Measurements from ENCODE around the gene FBXW9. TPM values are rescaled to one million over a fixed set of nuclear protein-coding genes. Genes with fewer than 3 reads are reported as not detected.
A peak's percentile ranks its signal among the peaks of the same experiment; 100 is the strongest.
"Not testable (repeated sequence)": the region's sequence is repeated elsewhere in the genome, so short reads cannot be mapped to it uniquely, and the experiment has no call there.

Gene FBXW9
- total RNA-seq: 4.4 TPM
- long read RNA-seq, transcript FBXW9-201 (10 exons, 1,738 nt): major isoform, 24 of 28 reads
- long read RNA-seq, partial matches to known transcripts: 1 of 28 reads
- long read RNA-seq, other reads (novel, unspliced or antisense): 3 of 28 reads

GRCh38 chr19:12696366-12697335 lies at the start of gene FBXW9:
Gene FBXW9 (minus strand): TSS chr19:12696631. CDS start chr19:12696581, 50 bp downstream.
- peak; percentile 98 for DNase-seq (ENCODE audit: low spot score)

GRCh38 chr19:12745166-12745897 lies 48.9 kb upstream of the FBXW9 start:
- DNase-seq (ENCODE audit: low spot score): no peak

GRCh38 chr19:12737835-12738351 lies 41.5 kb upstream of the FBXW9 start:
- no peak for DNase-seq (ENCODE audit: low spot score)

GRCh38 chr19:12736995-12737834 lies 40.8 kb upstream of the FBXW9 start, which contains the start of gene GET3:
Gene GET3 (plus strand): TSS chr19:12737497. CDS start chr19:12737506, 9 bp downstream.
- peak; percentile 91 for DNase-seq (ENCODE audit: low spot score)

GRCh38 chr19:12733369-12734214 lies 37.2 kb upstream of the FBXW9 start:
- no peak for DNase-seq (ENCODE audit: low spot score)

- no peak for DNase-seq (ENCODE audit: low spot score)
These were observed 34.9 kb upstream of the FBXW9 start for GRCh38 chr19:12731337-12731736.

GRCh38 chr19:12730064-12730463 lies 33.6 kb upstream of the FBXW9 start:
- DNase-seq (ENCODE audit: low spot score): no peak

GRCh38 chr19:12727745-12728433 lies 31.5 kb upstream of the FBXW9 start:
- no peak for DNase-seq (ENCODE audit: low spot score)

GRCh38 chr19:12726988-12727316 lies 30.5 kb upstream of the FBXW9 start:
- DNase-seq (ENCODE audit: low spot score): no peak

- DNase-seq (ENCODE audit: low spot score): not testable (repeated sequence)
These were observed 29.2 kb upstream of the FBXW9 start for GRCh38 chr19:12725612-12726011.

GRCh38 chr19:12723641-12724426 lies 27.4 kb upstream of the FBXW9 start, which contains the start of gene TNPO2:
Gene TNPO2 (minus strand): TSS chr19:12723932. CDS start chr19:12720977, 2,955 bp downstream.
- DNase-seq (ENCODE audit: low spot score): no peak

GRCh38 chr19:12723381-12723640 lies 26.9 kb upstream of the FBXW9 start:
- no peak for DNase-seq (ENCODE audit: low spot score)

GRCh38 chr19:12722566-12723380 lies 26.3 kb upstream of the FBXW9 start:
- peak; percentile 96 for DNase-seq (ENCODE audit: low spot score)

GRCh38 chr19:12721656-12722565 lies 25.5 kb upstream of the FBXW9 start:
- no peak for DNase-seq (ENCODE audit: low spot score)

- no peak for DNase-seq (ENCODE audit: low spot score)
These were observed 24.6 kb upstream of the FBXW9 start for GRCh38 chr19:12720851-12721655.

GRCh38 chr19:12720296-12720695 lies 23.9 kb upstream of the FBXW9 start:
- DNase-seq (ENCODE audit: low spot score): no peak

All from mesenteric fat pad (tissue), 1 donor.